GM12878 (cell line): ENCODE data around the gene TUBB4B. TPM values are rescaled to one million over a fixed set of nuclear protein-coding genes. Genes with fewer than 3 reads are reported as not detected.

ENCODE experiments used
- BHLHE40 ChIP-seq, 2 experiments: fragments of 450-650 bp in 1 of 2; IDR thresholded peaks; 2 replicates each; pipeline ENCODE4 v1.6.1; 2011 to 2017; ENCODE audit warnings: low read depth in 2 of 2, borderline replicate concordance in 1 of 2, improper control_type of control experiment in 1 of 2, low read length in 1 of 2, mild to moderate bottlenecking in 1 of 2
- CHD2 ChIP-seq: IDR thresholded peaks from 2 replicates; pipeline ENCODE4 v1.6.1; 2011; ENCODE audit warnings: low read depth, low read length, improper control_type of control experiment, borderline replicate concordance
- CREM ChIP-seq: IDR thresholded peaks from 2 replicates; pipeline ENCODE4 v1.6.1; 2014; ENCODE audit warnings: antibody characterized with exemption, low read depth
- E4F1 ChIP-seq: fragments of 450-650 bp; IDR thresholded peaks from 2 replicates; pipeline ENCODE4 v1.6.1; 2018; ENCODE audit warnings: borderline replicate concordance, mild to moderate bottlenecking; ENCODE audit not compliant: partially characterized antibody
- EGR1 ChIP-seq, 2 experiments: IDR thresholded peaks; 1 replicate in 1 of 2; 2 replicates in 1 of 2; pipeline ENCODE4 v1.6.1; 2011 to 2012; ENCODE audit warnings: low read depth in 2 of 2, low read length in 2 of 2, borderline replicate concordance in 1 of 2, mild to moderate bottlenecking in 1 of 2, moderate library complexity in 1 of 2
- ETV6 ChIP-seq, 2 experiments: fragments of 450-650 bp in 1 of 2; IDR thresholded peaks in 1 of 2; conservative IDR thresholded peaks in 1 of 2; 2 replicates each; pipeline ENCODE4 v1.6.1; 2014; ENCODE audit warnings: antibody characterized with exemption in 1 of 2, borderline replicate concordance in 1 of 2, low read depth in 1 of 2, mild to moderate bottlenecking in 1 of 2, moderate library complexity in 1 of 2
- HDAC6 ChIP-seq: fragments of 200-600 bp; sonication (generic); IDR thresholded peaks from one replicate; pipeline ENCODE4 v1.8.0; 2017; ENCODE audit warnings: antibody characterized with exemption; ENCODE audit not compliant: unreplicated experiment
- KLF5 ChIP-seq: fragments of 450-650 bp; IDR thresholded peaks from 2 replicates; pipeline ENCODE4 v1.6.1; 2014; ENCODE audit warnings: mild to moderate bottlenecking; ENCODE audit not compliant: partially characterized antibody
- NR2F1 ChIP-seq: fragments of 450-650 bp; conservative IDR thresholded peaks from 2 replicates; pipeline ENCODE4 v1.6.1; 2017; ENCODE audit warnings: mild to moderate bottlenecking
- PKNOX1 ChIP-seq: fragments of 450-650 bp; IDR thresholded peaks from 2 replicates; pipeline ENCODE4 v1.6.1; 2016; ENCODE audit warnings: mild to moderate bottlenecking
- RCOR1 ChIP-seq: conservative IDR thresholded peaks from 2 replicates; pipeline ENCODE4 v1.6.1; 2012; ENCODE audit warnings: low read depth, low read length, improper control_type of control experiment
- SIN3A ChIP-seq: IDR thresholded peaks from 2 replicates; pipeline ENCODE4 v1.6.1; 2012; ENCODE audit warnings: low read depth, low read length, improper control_type of control experiment
- WRNIP1 ChIP-seq: IDR thresholded peaks from 2 replicates; pipeline ENCODE4 v1.6.1; 2011; ENCODE audit warnings: low read depth, low read length, improper control_type of control experiment, borderline replicate concordance
- ZBTB33 ChIP-seq: fragments of 450-650 bp; IDR thresholded peaks from 2 replicates; pipeline ENCODE4 v1.6.1; 2017; ENCODE audit warnings: mild to moderate bottlenecking
- ZNF687 ChIP-seq: fragments of 450-650 bp; IDR thresholded peaks from 2 replicates; pipeline ENCODE4 v1.6.1; 2017; ENCODE audit warnings: mild to moderate bottlenecking, moderate library complexity
- polyA plus RNA-seq, 11 experiments: library from polyadenylated mRNA; depleted of rRNA in 4 of 11; unstranded in 6 of 11; stranded (reverse) in 5 of 11; fragments of >200 nt; fragmentation: Nextera tagmentation in 4 of 11; fragmentation: Illumina TruSeq in 1 of 11; extraction: Ambion mirVana in 4 of 11; extraction: Trizol in 1 of 11; gene quantifications; 1 replicate in 1 of 11; 2 replicates in 10 of 11; pipeline versions ENCODE4 v1.2.1 to v1.2.3, GENCODE V29; 2011 to 2016; ENCODE audit warnings: inconsistent platforms in 2 of 11, missing spikeins in 2 of 11, low read depth in 1 of 11
- total RNA-seq, 4 experiments: library from RNA; depleted of rRNA in 3 of 4; stranded (reverse); fragments of >200 nt in 3 of 4; fragmentation: Illumina TruSeq in 1 of 4; extraction: Trizol in 1 of 4; gene quantifications; 2 replicates each; pipeline versions ENCODE4 v1.2.1 to v1.2.3, GENCODE V29; 2013 to 2021

Gene TUBB4B
- total and polyA plus RNA-seq, 10 of the 15 experiments (the other 5 are each of a cell fraction or from before 2014, with no cell fraction given), result 23.0 to 532 (median 254) TPM

- TF ChIP-seq ZNF687, result no peak
- TF ChIP-seq EGR1 (IDR thresholded peaks at IDR 0.05; ENCODE audit: borderline replicate concordance in 1 of 2, low read depth in 2 of 2, low read length in 2 of 2), result peak in 1 of 2 experiments; percentile 84; a peak in 2 of 3 replicates
- peak; percentile 66 for TF ChIP-seq NR2F1
- TF ChIP-seq CREM, result peak; percentile 23; the same call in 1 of the 2 replicates
- peak; percentile 59 for TF ChIP-seq CHD2
- peak; percentile 68 for TF ChIP-seq ZBTB33
- peak; percentile 33; the same call in 1 of the 2 replicates for TF ChIP-seq PKNOX1
- peak; percentile 72 to 73; a peak in 3 of 4 replicates for TF ChIP-seq BHLHE40 (IDR thresholded peaks at IDR 0.05; ENCODE audit: borderline replicate concordance in 1 of 2, low read depth in 2 of 2, low read length in 1 of 2)
- TF ChIP-seq KLF5, result no peak
- no peak for TF ChIP-seq RCOR1
- TF ChIP-seq SIN3A, result peak; percentile 52; the same call in 1 of the 2 replicates
- no peak for TF ChIP-seq HDAC6
- no peak for TF ChIP-seq E4F1
- no peak for TF ChIP-seq WRNIP1
- no peak for TF ChIP-seq ETV6 (conservative IDR thresholded peaks at IDR 0.05 in 1 of 2, IDR thresholded peaks at IDR 0.05 in 1 of 2; ENCODE audit: borderline replicate concordance in 1 of 2, low read depth in 1 of 2)
These were observed 4.7 kb upstream of the TUBB4B start (continued) for GRCh38 chr9:137236238-137236935.
